ENCODE results near the gene RPL12.
"Not testable (repeated sequence)": the region's sequence is repeated elsewhere in the genome, so short reads cannot be mapped to it uniquely, and the experiment has no call there.

Gene RPL12

DNA sequence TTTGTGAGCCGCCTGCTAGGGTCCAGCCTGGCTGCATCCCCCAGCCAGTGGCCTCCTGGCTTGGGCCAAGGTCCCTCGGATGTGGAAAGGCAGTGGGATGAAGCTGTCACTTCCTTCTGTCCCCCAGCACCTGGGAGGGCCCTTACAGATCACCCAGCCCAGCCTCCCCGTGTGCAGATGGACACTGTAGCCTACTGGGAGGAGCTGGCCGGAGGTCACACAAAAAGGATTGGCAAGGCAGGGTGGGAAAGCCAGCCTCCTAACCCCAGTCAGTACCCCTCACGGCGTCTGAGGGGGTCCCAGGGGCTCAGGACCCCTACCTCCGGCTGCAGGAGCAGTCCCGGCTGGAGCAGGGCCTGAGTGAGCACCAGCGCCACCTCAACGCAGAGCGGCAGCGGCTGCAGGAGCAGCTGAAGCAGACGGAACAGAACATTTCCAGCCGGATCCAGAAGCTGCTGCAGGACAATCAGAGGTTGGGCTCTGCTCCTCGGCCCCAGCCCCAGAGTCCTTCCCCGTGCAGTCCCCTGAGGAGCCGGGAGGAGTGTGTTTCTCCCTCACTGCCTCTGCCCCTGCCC lies 28.4 kb upstream of the RPL12 start:
- TF ChIP-seq, protein P1, sequence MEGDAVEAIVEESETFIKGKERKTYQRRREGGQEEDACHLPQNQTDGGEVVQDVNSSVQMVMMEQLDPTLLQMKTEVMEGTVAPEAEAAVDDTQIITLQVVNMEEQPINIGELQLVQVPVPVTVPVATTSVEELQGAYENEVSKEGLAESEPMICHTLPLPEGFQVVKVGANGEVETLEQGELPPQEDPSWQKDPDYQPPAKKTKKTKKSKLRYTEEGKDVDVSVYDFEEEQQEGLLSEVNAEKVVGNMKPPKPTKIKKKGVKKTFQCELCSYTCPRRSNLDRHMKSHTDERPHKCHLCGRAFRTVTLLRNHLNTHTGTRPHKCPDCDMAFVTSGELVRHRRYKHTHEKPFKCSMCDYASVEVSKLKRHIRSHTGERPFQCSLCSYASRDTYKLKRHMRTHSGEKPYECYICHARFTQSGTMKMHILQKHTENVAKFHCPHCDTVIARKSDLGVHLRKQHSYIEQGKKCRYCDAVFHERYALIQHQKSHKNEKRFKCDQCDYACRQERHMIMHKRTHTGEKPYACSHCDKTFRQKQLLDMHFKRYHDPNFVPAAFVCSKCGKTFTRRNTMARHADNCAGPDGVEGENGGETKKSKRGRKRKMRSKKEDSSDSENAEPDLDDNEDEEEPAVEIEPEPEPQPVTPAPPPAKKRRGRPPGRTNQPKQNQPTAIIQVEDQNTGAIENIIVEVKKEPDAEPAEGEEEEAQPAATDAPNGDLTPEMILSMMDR (IDR thresholded peaks at IDR 0.05; ENCODE audit: unreplicated experiment in 3 of 3): no peak
- Mint-ChIP-seq H3K4me3 (no peak overlapping the region), H3K36me3 (ENCODE audit: low read depth) (peaks cover 26% of the 10 kb centered on the region), H3K4me1 (no peaks in the 10 kb centered on the region), H3K9me3 (no peaks in the 10 kb centered on the region), H3K27ac (no peak overlapping the region), H3K27me3 (ENCODE audit: low read depth) (no peaks in the 10 kb centered on the region)

DNA sequence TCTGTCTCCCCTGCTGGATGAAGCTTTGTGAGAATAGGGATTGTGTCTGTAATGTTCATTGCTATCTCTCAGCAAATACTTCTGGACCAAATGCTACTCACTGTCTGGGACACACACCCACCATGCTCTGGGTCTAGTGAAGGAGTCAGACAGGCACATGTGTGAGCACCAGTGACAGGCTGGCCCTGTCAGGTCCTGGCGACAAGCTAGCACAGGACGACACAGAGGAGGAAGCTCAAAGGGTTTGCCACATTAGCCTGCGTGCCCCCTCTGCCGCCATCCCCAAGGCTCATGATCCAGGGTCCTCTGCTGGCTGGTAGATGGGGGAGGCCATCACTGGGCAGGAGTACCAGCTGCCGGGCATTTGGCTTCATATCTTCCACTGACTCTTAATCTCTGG lies 23.4 kb upstream of the RPL12 start:
- H3K27me3 Mint-ChIP-seq (ENCODE audit: low read depth): no peaks in the 10 kb centered on the region
- no peak overlapping the region for H3K4me3 Mint-ChIP-seq
- TF ChIP-seq, protein P1 (IDR thresholded peaks at IDR 0.05; ENCODE audit: unreplicated experiment in 3 of 3): no peak
- no peaks in the 10 kb centered on the region for H3K4me1 Mint-ChIP-seq
- no peaks in the 10 kb centered on the region for H3K9me3 Mint-ChIP-seq
- no peak overlapping the region for H3K27ac Mint-ChIP-seq
- H3K36me3 Mint-ChIP-seq (ENCODE audit: low read depth): peaks cover 36% of the 10 kb centered on the region

DNA sequence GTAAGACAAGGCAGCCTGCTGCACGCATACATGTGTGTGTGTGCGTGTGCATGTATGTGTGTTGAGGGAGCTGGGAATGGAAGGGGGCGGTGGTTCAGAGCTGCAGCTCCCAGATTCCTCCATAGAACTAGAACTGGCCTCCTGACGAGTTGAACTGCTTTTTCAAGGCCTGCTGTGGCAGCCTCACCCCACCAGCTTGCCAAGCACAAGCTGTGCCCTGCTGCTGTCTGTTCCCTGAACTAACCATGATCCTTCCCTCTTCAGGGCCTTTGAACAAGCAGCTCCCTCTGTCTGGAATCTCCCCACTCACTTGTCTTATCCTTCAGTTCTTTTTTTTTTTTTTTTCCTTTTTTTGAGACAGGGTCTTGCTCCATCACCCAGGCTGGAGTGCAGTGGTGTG lies 22.7 kb upstream of the RPL12 start:
- no peak overlapping the region for H3K4me3 Mint-ChIP-seq
- no peaks in the 10 kb centered on the region for H3K27me3 Mint-ChIP-seq (ENCODE audit: low read depth)
- TF ChIP-seq, protein P1 (IDR thresholded peaks at IDR 0.05; ENCODE audit: unreplicated experiment in 3 of 3): no peak

DNA sequence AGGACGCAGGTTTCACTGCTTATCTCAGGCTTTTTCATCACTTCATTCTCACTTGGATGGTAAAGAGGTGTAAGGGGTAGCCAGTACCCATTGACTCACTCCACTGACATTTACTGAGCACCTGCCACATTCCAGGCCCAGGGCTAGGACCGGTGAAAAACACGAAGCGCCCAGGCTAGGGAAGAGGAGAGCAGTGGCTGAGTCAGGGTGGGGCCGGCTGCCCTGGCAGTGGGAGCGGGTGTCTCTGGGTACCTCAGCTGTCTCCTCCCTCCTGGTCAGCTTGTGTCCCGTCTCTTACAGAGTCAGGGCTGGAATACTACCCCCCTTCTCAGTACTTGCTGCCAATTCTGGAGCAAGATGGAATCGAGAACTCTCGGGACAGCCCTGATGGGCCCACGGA lies 22.3 kb upstream of the RPL12 start:
- H3K27me3 Mint-ChIP-seq (ENCODE audit: low read depth): no peaks in the 10 kb centered on the region
- peaks cover 32% of the 10 kb centered on the region for H3K36me3 Mint-ChIP-seq (ENCODE audit: low read depth)
- H3K4me1 Mint-ChIP-seq: no peaks in the 10 kb centered on the region
- TF ChIP-seq, protein P1 (IDR thresholded peaks at IDR 0.05; ENCODE audit: unreplicated experiment in 3 of 3): no peak
- no peak overlapping the region for H3K27ac Mint-ChIP-seq
- H3K9me3 Mint-ChIP-seq: no peaks in the 10 kb centered on the region
- H3K4me3 Mint-ChIP-seq: no peak overlapping the region

More for the DNA sequence above, 22.7 kb upstream of the RPL12 start:
- no peak overlapping the region for H3K27ac Mint-ChIP-seq
- peaks cover 34% of the 10 kb centered on the region for H3K36me3 Mint-ChIP-seq (ENCODE audit: low read depth)
- no peaks in the 10 kb centered on the region for H3K9me3 Mint-ChIP-seq
- H3K4me1 Mint-ChIP-seq: no peaks in the 10 kb centered on the region

DNA sequence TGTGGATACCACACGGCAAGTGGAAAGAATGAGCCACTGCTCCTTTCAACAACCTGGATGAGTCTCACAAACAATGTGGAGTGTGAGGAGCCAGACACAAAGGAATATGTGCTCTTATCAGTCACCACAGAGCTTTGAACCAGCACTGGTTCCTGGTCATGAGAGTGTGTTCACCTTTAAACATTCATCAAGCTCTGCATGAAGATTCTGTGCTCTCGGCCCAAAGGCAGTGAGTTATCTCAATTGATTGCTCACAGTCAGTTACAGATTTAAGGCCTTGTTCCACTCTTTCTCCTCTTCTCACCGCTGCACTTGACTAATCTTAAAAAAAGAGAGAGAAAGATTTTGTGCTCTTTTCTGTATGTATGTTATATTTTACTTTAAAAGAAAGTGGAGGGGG lies 19.5 kb upstream of the RPL12 start:
- Mint-ChIP-seq H3K4me3 (no peak overlapping the region), H3K36me3 (ENCODE audit: low read depth) (peaks cover 35% of the 10 kb centered on the region), H3K27ac (no peak overlapping the region), H3K27me3 (ENCODE audit: low read depth) (no peaks in the 10 kb centered on the region), H3K9me3 (no peaks in the 10 kb centered on the region), H3K4me1 (no peaks in the 10 kb centered on the region)
- TF ChIP-seq, protein P1 (IDR thresholded peaks at IDR 0.05; ENCODE audit: unreplicated experiment in 3 of 3): no peak

DNA sequence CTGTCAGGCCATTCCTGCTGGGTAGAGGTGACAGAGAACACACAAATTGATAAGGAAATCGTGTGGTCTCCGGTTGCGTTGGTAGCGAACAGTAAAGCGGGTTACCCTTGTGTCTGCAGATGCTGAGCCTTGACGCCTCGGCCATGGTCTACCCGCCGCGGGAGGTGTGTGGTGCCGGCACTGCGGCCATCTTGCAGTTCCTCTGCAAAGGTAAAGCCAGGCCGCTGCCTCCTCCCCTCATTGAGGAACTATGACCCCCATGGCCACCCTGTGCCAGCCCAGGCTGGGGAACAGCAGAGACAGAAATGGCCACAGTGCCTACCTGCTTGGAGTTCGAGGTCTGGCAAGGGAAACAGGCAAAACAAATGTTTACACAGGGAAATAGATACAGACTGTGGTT lies 16.4 kb upstream of the RPL12 start:
- TF ChIP-seq, protein P1 (IDR thresholded peaks at IDR 0.05; ENCODE audit: unreplicated experiment in 3 of 3): no peak
- Mint-ChIP-seq H3K4me3 (no peak overlapping the region), H3K4me1 (peaks cover 7% of the 10 kb centered on the region), H3K36me3 (ENCODE audit: low read depth) (peaks cover 29% of the 10 kb centered on the region), H3K9me3 (no peaks in the 10 kb centered on the region), H3K27ac (no peak overlapping the region), H3K27me3 (ENCODE audit: low read depth) (no peaks in the 10 kb centered on the region)

DNA sequence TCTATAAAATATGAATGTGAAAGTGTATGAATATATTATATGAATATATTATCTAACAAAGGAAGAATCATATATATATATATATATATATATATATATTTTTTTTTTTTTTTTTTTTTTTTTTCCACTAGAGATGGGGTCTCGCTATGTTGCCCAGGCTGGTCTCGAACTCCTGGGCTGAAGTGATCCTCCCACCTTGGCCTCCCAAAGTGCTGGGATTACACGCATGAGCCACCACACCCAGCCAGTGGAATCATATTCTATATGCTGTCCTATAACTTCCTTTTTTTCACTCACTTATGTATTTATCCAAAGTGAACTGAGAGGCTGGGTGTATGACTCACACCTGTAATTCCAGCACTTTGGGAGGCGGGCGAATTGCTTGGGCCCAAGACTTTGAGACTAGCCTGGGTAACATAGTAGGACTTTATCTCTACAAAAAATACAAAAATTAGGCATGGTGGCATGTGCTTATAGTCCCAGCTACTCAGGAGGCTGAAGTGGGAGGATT lies 15.3 kb upstream of the RPL12 start:
- peaks cover 37% of the 10 kb centered on the region for H3K36me3 Mint-ChIP-seq (ENCODE audit: low read depth)
- not testable (repeated sequence) for H3K27me3 Mint-ChIP-seq (ENCODE audit: low read depth); H3K4me3 Mint-ChIP-seq; H3K27ac Mint-ChIP-seq; H3K4me1 Mint-ChIP-seq; H3K9me3 Mint-ChIP-seq
